Measurements from ENCODE around the gene BSN.

GRCh38 chr3:49659756-49660155 is 105.5 kb downstream of the BSN start:
- TF ChIP-seq CTCF (IDR thresholded peaks at IDR 0.05) (no peak), POLR2A (IDR thresholded peaks at IDR 0.05) (no peak)

All from heart left ventricle (tissue), 13 donors.